Fibroblast of villous mesenchyme (primary cell): Measurements from ENCODE around the gene HS3ST1. TPM values are rescaled to one million over a fixed set of nuclear protein-coding genes. Genes with fewer than 3 reads are reported as not detected.

Experiments used
- DNase-seq: peaks from one replicate; pipeline ENCODE4 v3.0.0-alpha.2; 2010; ENCODE audit warnings: low read depth
- H3K4me3 ChIP-seq: 2 replicates; pipeline ENCODE4 v1.5.1; 2011; ENCODE audit warnings: low read depth, mild to moderate bottlenecking, low read length
- total RNA-seq: library from RNA; depleted of rRNA; stranded (reverse); fragments of >200 nt; gene quantifications from 2 replicates; pipeline ENCODE4 v1.2.3, GENCODE V29; 2012
- TF ChIP-seq, protein P1 (sequence below): IDR thresholded peaks from 2 replicates; pipeline ENCODE4 v1.5.1; 2012; ENCODE audit warnings: low read depth, mild to moderate bottlenecking, low read length; ENCODE audit not compliant: insufficient read depth

Gene HS3ST1
- total RNA-seq, 1 donor, result not detected

DNA sequence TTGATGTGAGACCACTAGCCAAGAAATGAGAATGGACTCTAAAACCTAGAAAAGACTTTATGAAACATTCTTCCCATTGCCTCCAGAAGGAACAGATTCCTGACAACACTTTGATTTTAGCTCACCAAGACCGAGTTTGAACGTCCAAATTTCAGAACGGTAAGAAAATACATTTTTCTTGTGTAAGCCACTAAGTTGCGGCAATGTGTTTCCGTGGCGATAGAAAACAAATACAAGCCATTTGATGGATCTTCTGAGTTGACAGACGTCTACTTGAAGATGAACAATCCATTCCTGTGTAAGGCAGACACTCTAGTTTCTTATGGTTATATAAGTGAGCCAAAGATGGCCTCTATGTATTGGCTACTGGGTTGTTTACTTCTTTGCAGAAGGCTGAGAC is 52.5 kb downstream of the HS3ST1 start:
- TF ChIP-seq, protein P1, sequence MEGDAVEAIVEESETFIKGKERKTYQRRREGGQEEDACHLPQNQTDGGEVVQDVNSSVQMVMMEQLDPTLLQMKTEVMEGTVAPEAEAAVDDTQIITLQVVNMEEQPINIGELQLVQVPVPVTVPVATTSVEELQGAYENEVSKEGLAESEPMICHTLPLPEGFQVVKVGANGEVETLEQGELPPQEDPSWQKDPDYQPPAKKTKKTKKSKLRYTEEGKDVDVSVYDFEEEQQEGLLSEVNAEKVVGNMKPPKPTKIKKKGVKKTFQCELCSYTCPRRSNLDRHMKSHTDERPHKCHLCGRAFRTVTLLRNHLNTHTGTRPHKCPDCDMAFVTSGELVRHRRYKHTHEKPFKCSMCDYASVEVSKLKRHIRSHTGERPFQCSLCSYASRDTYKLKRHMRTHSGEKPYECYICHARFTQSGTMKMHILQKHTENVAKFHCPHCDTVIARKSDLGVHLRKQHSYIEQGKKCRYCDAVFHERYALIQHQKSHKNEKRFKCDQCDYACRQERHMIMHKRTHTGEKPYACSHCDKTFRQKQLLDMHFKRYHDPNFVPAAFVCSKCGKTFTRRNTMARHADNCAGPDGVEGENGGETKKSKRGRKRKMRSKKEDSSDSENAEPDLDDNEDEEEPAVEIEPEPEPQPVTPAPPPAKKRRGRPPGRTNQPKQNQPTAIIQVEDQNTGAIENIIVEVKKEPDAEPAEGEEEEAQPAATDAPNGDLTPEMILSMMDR, result no peak

DNA sequence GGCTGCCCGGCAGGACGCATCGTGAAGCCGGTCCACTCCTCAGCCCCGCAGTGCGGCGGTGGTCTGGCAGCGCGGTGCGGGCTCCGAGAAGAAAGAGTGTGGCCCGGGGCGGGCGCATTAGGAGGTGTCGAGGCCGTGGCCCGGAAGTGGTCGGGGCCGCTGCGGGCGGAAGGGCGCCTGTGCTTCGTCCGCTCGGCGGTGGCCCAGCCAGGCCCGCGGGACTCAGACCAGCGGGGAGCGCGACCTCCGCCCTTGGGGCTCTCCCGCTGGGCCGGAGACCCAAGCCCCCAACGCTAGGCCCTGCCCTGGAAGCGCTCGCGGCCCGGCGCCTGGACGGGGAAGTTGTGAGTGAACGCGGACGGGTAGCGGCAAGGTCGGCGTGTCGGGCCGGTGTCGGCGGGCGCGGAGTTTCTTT is 60.0 kb downstream of the HS3ST1 start:
- TF ChIP-seq, protein P1, result no peak
- no peak for DNase-seq

More for the DNA sequence above, 52.5 kb downstream of the HS3ST1 start:
- no peak overlapping the region for H3K4me3 ChIP-seq
- no peak for DNase-seq

DNA sequence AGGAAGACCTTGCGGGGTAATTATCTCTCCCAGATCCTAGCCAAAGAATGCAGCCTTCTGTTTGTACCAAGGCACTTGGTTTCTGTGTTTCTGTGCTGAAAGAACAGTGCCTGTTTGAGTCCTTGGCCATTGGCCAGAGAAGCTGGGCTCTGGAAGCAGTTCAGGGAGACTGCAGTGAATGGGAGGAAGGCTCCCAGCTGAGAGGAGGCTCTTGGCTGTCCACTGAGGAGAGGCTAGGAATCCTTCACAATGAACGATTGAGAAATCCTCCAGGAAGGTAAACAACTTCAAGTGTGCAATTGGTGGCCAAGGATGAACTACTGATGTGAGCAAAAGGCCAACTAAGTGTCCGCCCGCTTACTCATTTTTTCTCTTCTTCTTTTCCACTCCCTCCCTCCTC is 61.3 kb downstream of the HS3ST1 start:
- H3K4me3 ChIP-seq, result no peak overlapping the region
- peak; percentile 1 for DNase-seq
- TF ChIP-seq, protein P1, result no peak

More for the DNA sequence above, 60.0 kb downstream of the HS3ST1 start:
- no peak overlapping the region for H3K4me3 ChIP-seq

DNA sequence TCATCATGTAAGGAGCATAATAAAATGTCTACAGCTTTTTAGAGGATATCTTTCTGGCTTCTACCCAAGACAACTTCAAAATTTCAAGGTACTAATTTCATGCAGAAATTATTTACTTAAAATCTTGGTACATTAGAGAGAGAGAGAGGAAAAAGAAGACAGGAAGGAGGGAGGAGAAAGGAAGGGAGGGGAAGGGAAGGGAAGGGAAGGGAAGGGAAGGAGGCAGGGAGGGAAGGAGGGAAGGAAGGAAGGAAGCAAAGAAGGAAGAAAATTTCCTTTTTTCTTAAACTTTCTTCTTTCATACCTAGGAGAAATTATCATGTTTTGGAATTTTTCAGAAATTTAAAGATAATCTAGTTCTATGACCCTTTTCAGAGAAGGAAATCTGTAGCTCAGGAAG is 61.8 kb downstream of the HS3ST1 start:
- TF ChIP-seq, protein P1, result no peak
- H3K4me3 ChIP-seq, result no peak overlapping the region
- no peak for DNase-seq

DNA sequence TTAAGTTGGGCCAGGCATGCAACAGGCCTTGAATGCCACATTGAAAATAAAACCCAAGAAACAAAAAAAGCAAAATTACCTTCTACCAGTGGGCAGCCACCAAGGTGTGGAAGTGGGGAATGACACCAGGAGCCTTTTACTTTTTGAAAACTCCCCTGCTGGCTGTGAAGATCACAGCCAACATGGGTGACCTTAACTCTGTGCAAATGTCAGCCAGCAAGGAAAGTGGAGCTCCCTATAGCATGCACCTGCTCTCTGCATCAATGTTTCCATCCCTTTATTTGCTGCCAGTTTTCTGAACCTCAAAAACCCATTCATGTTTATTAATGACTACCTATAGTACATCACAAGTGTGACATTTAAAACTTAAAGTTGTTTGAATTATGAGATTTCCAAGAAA is 63.7 kb downstream of the HS3ST1 start:
- no peak for DNase-seq
- TF ChIP-seq, protein P1, result no peak
- H3K4me3 ChIP-seq, result no peak overlapping the region

DNA sequence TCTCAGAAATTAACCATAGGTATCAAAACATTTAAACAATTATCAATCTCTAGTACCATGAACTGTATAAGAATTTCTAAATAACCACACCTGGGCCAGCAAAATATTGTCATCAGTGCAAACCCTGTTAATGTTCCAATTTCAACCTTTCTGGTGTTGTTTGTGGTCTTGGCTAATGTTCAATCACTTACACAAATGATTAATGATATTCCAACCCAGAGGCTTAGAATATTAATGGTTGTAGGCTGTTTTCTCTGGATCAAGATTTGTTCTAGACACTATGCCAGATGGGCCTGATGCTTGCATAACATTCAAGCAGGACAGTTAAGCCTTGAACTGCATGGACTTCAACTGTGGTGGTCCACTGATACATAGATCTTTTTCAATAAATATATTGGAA is 69.1 kb downstream of the HS3ST1 start:
- no peak for DNase-seq
- H3K4me3 ChIP-seq, result no peak overlapping the region

DNA sequence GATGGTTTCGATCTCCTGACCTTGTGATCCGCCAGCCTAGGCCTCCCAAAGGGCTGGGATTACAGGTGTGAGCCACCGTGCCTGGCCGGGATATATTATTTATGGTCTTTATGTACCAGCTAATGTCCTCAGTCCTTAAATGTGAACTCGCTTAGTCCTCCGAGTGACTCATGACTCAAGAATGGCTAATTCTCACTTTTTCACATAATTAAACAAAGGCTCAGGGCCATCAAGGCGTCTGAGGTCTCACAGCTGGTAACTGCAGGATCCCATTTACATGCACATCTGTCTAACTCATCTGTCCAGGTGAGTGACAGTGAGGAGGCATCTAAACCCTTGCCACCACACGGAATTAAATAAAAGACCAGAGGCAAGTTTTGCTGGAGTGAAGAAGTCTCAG is 73.5 kb downstream of the HS3ST1 start:
- DNase-seq, result no peak
- H3K4me3 ChIP-seq, result no peak overlapping the region
- TF ChIP-seq, protein P1, result no peak

More for the DNA sequence above, 69.1 kb downstream of the HS3ST1 start:
- TF ChIP-seq, protein P1, result no peak
